SK-N-SH (cell line): ENCODE results near the gene COLEC11.

Experiments
- EP300 ChIP-seq, 2 experiments: IDR thresholded peaks; 2 replicates each; pipeline versions ENCODE4 v1.4.0 to v1.6.1; 2012; ENCODE audit warnings: borderline replicate concordance in 1 of 2, low read depth in 1 of 2, low read length in 1 of 2
- TAF1 ChIP-seq: IDR thresholded peaks from 2 replicates; pipeline ENCODE4 v1.6.1; 2012; ENCODE audit warnings: low read depth, mild to moderate bottlenecking, low read length, moderate library complexity, borderline replicate concordance
- TF ChIP-seq, protein P1 (sequence below): fragments of 200-600 bp; sonication (generic); IDR thresholded peaks from 2 replicates; pipeline ENCODE4 v1.6.1; 2017; ENCODE audit warnings: antibody characterized with exemption, mild to moderate bottlenecking, moderate library complexity

DNA sequence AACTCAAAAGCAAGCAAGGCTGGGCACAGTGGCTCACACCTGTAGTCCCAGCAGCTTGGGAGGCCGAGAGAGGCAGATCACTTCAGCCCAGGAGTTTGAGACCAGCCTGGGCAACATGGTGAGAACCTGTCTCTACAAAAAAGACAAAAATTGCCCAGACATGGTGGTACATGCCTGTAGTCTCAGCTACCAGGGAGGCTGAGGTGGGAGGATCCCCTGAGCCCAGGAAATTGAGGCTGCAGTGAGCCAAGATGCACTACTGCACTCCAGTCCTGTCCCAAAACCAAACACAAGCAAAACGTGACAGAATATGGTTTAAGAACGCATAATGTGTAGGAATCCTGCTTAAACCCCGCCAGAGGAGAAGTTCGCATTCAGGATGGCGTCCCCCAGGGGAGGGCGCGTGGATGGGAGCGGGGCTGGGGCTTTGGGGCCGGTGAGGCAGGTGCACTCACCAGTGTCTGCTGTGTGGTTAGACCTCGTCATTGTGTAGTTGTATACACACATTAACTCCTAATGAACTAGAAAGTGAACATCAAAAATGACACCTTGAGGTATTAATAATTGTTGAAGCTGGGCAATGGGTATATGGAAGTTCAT lies 5.4 kb downstream of the COLEC11 start:
- TF ChIP-seq, protein P1, sequence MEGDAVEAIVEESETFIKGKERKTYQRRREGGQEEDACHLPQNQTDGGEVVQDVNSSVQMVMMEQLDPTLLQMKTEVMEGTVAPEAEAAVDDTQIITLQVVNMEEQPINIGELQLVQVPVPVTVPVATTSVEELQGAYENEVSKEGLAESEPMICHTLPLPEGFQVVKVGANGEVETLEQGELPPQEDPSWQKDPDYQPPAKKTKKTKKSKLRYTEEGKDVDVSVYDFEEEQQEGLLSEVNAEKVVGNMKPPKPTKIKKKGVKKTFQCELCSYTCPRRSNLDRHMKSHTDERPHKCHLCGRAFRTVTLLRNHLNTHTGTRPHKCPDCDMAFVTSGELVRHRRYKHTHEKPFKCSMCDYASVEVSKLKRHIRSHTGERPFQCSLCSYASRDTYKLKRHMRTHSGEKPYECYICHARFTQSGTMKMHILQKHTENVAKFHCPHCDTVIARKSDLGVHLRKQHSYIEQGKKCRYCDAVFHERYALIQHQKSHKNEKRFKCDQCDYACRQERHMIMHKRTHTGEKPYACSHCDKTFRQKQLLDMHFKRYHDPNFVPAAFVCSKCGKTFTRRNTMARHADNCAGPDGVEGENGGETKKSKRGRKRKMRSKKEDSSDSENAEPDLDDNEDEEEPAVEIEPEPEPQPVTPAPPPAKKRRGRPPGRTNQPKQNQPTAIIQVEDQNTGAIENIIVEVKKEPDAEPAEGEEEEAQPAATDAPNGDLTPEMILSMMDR = no peak
- no peak for TF ChIP-seq TAF1
- TF ChIP-seq EP300 (IDR thresholded peaks at IDR 0.05; ENCODE audit: borderline replicate concordance in 1 of 2, low read depth in 1 of 2, low read length in 1 of 2) = no peak
